Osteocyte (in vitro differentiated cells): Measurements from ENCODE around the gene FBRSL1. TPM values are rescaled to one million over a fixed set of nuclear protein-coding genes. Genes with fewer than 3 reads are reported as not detected.

Experiments
- DNase-seq: peaks from one replicate; pipeline ENCODE4 v3.0.0; 2021; ENCODE audit warnings: mixed read lengths; ENCODE audit not compliant: unreplicated experiment; ENCODE audit errors: extremely low spot score
- H3K27ac Mint-ChIP-seq: one replicate; pipeline ENCODE4 v1.8.0; 2021; ENCODE audit warnings: mild to moderate bottlenecking, mixed read lengths; ENCODE audit not compliant: unreplicated experiment
- H3K27me3 Mint-ChIP-seq: one replicate; pipeline ENCODE4 v1.8.0; 2021; ENCODE audit warnings: mixed read lengths; ENCODE audit not compliant: unreplicated experiment
- H3K36me3 Mint-ChIP-seq: one replicate; pipeline ENCODE4 v1.8.0; 2021; ENCODE audit warnings: mixed read lengths; ENCODE audit not compliant: unreplicated experiment
- H3K4me1 Mint-ChIP-seq: one replicate; pipeline ENCODE4 v1.8.0; 2021; ENCODE audit warnings: mixed read lengths; ENCODE audit not compliant: unreplicated experiment
- H3K4me3 Mint-ChIP-seq: one replicate; pipeline ENCODE4 v1.8.0; 2021; ENCODE audit warnings: mild to moderate bottlenecking, moderate library complexity, mixed read lengths; ENCODE audit not compliant: unreplicated experiment
- H3K9me3 Mint-ChIP-seq: one replicate; pipeline ENCODE4 v1.8.0; 2021; ENCODE audit warnings: mixed read lengths; ENCODE audit not compliant: unreplicated experiment
- total RNA-seq: library from RNA; stranded (reverse); gene quantifications from 2 replicates; pipeline ENCODE4 v1.2.1, GENCODE V29; 2021
- TF ChIP-seq, protein P1 (sequence below): fragments of 200-600 bp; sonication (generic); IDR thresholded peaks from 2 replicates; pipeline ENCODE4 v1.5.0; 2021; ENCODE audit warnings: antibody characterized with exemption, mild to moderate bottlenecking, moderate library complexity

FBRSL1 gene
- total RNA-seq, 1 donor from 2014 or later: 46.2 TPM

GRCh38 chr12:132513458-132514135, 23.6 kb downstream of the FBRSL1 start:
- H3K9me3 Mint-ChIP-seq: peaks cover 4% of the 10 kb centered on the region
- no peaks in the 10 kb centered on the region for H3K27me3 Mint-ChIP-seq
- TF ChIP-seq, protein P1, sequence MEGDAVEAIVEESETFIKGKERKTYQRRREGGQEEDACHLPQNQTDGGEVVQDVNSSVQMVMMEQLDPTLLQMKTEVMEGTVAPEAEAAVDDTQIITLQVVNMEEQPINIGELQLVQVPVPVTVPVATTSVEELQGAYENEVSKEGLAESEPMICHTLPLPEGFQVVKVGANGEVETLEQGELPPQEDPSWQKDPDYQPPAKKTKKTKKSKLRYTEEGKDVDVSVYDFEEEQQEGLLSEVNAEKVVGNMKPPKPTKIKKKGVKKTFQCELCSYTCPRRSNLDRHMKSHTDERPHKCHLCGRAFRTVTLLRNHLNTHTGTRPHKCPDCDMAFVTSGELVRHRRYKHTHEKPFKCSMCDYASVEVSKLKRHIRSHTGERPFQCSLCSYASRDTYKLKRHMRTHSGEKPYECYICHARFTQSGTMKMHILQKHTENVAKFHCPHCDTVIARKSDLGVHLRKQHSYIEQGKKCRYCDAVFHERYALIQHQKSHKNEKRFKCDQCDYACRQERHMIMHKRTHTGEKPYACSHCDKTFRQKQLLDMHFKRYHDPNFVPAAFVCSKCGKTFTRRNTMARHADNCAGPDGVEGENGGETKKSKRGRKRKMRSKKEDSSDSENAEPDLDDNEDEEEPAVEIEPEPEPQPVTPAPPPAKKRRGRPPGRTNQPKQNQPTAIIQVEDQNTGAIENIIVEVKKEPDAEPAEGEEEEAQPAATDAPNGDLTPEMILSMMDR: no peak
- peaks cover 8% of the 10 kb centered on the region for H3K4me1 Mint-ChIP-seq
- no peak overlapping the region for H3K27ac Mint-ChIP-seq
- H3K36me3 Mint-ChIP-seq: peaks cover 16% of the 10 kb centered on the region
- no peak overlapping the region for H3K4me3 Mint-ChIP-seq
- no peak for DNase-seq

DNA sequence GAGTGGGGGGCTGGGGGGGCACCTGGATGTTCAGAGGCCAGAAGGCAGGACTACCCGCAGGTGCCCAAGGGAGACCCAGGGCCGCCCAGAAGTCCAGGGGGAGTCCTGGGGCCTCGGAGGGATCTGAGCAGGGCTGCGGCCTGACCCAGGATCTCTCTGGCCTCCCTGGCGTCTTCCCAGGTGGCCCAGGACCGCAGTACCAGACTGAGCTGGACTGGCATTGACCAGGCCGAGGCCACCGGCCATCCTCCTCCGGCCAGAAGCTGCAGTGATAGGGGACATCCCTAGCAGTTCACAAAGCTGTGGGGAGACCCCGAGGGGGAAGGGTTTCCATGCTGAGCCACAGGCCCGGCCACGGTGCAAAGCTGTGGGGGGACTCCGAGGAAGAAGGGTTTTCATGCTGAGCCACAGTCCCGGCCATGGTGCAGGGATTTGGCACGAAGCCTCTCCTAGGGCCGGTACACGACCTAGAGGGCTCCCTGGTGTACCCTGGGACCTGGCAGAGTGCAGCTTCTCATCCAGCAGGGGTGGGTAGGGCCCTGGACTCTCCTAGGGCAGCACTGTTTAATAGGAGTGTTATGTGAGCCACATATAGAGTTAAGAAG, 24.4 kb downstream of the FBRSL1 start:
- DNase-seq: no peak
- Mint-ChIP-seq H3K27me3 (no peaks in the 10 kb centered on the region), H3K4me1 (peaks cover 8% of the 10 kb centered on the region), H3K4me3 (no peak overlapping the region), H3K9me3 (peaks cover 9% of the 10 kb centered on the region), H3K36me3 (peaks cover 19% of the 10 kb centered on the region), H3K27ac (no peak overlapping the region)
- TF ChIP-seq, protein P1: no peak

DNA sequence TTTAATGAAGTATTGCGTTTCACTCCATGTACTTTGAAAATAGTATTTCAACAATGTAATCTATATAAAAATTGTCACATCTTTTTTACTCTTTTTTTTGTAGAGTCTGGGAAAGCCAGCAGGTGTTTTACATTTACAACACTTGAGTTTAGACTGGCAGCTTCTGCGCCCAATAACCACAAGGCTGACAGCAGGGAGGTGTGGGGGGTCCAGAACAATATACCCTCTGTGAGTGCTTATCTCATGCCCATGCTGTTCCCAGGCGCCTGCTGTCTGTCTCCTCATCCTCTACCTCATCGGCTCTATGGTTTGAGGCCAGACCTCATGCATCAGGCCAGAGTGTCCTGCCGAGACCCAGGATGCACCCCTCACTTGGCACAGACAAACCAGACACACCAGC, 24.9 kb downstream of the FBRSL1 start:
- Mint-ChIP-seq H3K9me3 (peaks cover 9% of the 10 kb centered on the region), H3K4me3 (no peak overlapping the region), H3K27me3 (no peaks in the 10 kb centered on the region), H3K27ac (no peak overlapping the region), H3K36me3 (peaks cover 19% of the 10 kb centered on the region), H3K4me1 (peaks cover 8% of the 10 kb centered on the region)
- DNase-seq: no peak
- TF ChIP-seq, protein P1: no peak

DNA sequence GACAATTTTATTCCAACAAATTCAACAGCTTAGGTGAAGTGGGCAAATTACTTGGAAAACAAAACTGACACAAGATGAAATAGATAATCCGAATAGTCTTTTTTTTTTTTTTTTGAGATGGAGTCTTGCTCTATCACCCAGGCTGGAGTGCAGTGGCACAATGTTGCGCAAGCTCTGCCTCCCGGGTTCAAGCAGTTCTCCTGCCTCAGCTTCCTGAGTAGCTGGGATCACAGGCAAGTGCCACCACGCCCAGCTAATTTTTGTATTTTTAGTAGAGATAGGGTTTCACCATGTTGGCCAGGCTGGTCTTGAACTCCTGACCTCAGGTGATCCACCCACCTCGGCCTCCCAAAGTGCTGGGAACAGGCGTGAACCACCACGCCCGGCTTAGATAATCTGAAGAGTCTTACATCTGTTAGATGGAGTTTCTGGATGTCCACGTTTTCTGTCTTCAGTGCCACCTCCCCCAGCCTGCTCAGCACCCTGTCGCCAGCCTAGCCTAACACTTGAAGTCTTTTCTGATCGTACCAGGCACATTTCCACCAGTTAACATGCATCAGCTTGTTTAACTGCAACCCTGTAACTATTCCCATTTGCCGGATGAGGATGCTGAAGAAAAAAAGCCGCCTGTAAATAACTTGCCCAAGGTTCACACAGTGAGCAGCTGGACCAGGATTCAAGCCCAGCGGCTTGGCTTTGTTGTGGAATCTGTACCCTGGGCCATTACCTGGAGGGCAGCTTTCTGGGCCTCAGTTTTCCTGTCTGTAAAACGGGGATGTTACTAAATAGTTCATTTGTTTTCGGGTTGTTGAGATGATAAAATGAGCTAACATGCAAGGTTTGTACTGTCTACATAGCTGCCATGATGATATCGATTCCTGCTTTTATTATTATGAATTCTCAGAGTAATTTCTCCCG, 26.4 kb downstream of the FBRSL1 start:
- no peaks in the 10 kb centered on the region for H3K27me3 Mint-ChIP-seq
- no peak overlapping the region for H3K27ac Mint-ChIP-seq
- TF ChIP-seq, protein P1: no peak
- H3K36me3 Mint-ChIP-seq: peaks cover 19% of the 10 kb centered on the region
- no peak overlapping the region for H3K4me3 Mint-ChIP-seq
- peaks cover 13% of the 10 kb centered on the region for H3K4me1 Mint-ChIP-seq
- no peak for DNase-seq
- peaks cover 9% of the 10 kb centered on the region for H3K9me3 Mint-ChIP-seq
